Caco-2 (cell line): ENCODE measurements around the gene CDK11A. TPM values are rescaled to one million over a fixed set of nuclear protein-coding genes. Genes with fewer than 3 reads are reported as not detected.
"Not testable (repeated sequence)": the region's sequence is repeated elsewhere in the genome, so short reads cannot be mapped to it uniquely, and the experiment has no call there.

Experiments
- BruUV-seq: library from RNA; stranded (reverse); fragments of 400-500 nt; replicated peaks from 2 replicates; lab custom pipeline; 2021; lab: Mats Ljungman, UMichigan
- CTCF ChIA-PET: fragments of 300-600 bp; sonication (Branson Sonifier 250); formaldehyde crosslinking; loops from one replicate; lab custom pipeline; 2022; ENCODE audit warnings: antibody characterized with exemption; lab: Charles Lee
- POLR2A ChIA-PET: fragments of 300-600 bp; sonication (Branson Sonifier 250); formaldehyde crosslinking; loops from one replicate; lab custom pipeline; 2022; ENCODE audit warnings: antibody characterized with exemption; lab: Charles Lee
- DNase-seq, 2 experiments: peaks; one replicate each; pipeline versions ENCODE4 v3.0.0 to v3.0.0-alpha.2; 2020 to 2022
- H3K27me3 ChIP-seq: replicated peaks from 2 replicates; pipeline ENCODE4 v1.6.0; 2011; ENCODE audit warnings: low read length; ENCODE audit not compliant: control insufficient read depth, insufficient read depth
- H3K36me3 ChIP-seq: 2 replicates; pipeline ENCODE4 v1.5.1; 2011; ENCODE audit warnings: low read length; ENCODE audit not compliant: control insufficient read depth, insufficient read depth
- H3K4me1 ChIP-seq: fragments of 250-450 bp; sonication (Bioruptor Pico); 2 replicates; pipeline ENCODE4 v1.5.1; 2020; ENCODE audit warnings: mild to moderate bottlenecking
- H3K4me3 ChIP-seq: 2 replicates; pipeline ENCODE4 v1.5.1; 2011; ENCODE audit warnings: low read depth, mild to moderate bottlenecking, control low read depth, low read length
- H3K9me3 ChIP-seq: fragments of 250-450 bp; sonication (Bioruptor Pico); 2 replicates; pipeline ENCODE4 v1.5.1; 2020; ENCODE audit warnings: mild to moderate bottlenecking, moderate library complexity
- H3K27ac Mint-ChIP-seq: one replicate; pipeline ENCODE4 v1.8.0; 2022; ENCODE audit warnings: mixed read lengths; ENCODE audit not compliant: unreplicated experiment
- H3K27me3 Mint-ChIP-seq: one replicate; pipeline ENCODE4 v1.8.0; 2022; ENCODE audit warnings: mixed read lengths; ENCODE audit not compliant: insufficient read depth, unreplicated experiment
- H3K36me3 Mint-ChIP-seq: one replicate; pipeline ENCODE4 v1.8.0; 2022; ENCODE audit warnings: mild to moderate bottlenecking, mixed read lengths; ENCODE audit not compliant: insufficient read depth, unreplicated experiment
- H3K4me1 Mint-ChIP-seq: one replicate; pipeline ENCODE4 v1.8.0; 2022; ENCODE audit warnings: low read depth, mixed read lengths; ENCODE audit not compliant: unreplicated experiment
- H3K4me3 Mint-ChIP-seq: one replicate; pipeline ENCODE4 v1.8.0; 2022; ENCODE audit warnings: mild to moderate bottlenecking, moderate library complexity, mixed read lengths; ENCODE audit not compliant: unreplicated experiment
- H3K9me3 Mint-ChIP-seq: one replicate; pipeline ENCODE4 v1.8.0; 2022; ENCODE audit warnings: mixed read lengths; ENCODE audit not compliant: unreplicated experiment
- intact Hi-C: fragments of 100-400 bp; cut with micrococcal nuclease; formaldehyde crosslinking; loops from one replicate; pipeline ENCODE4 v1.10.0; 2022; ENCODE audit not compliant: unreplicated experiment
- total RNA-seq: library from RNA; stranded (reverse); gene quantifications from 2 replicates; pipeline ENCODE4 v1.2.3, GENCODE V29; 2022
- TF ChIP-seq, protein P1 (sequence below), 2 experiments: fragments of 200-600 bp in 1 of 2; IDR thresholded peaks; 1 replicate in 1 of 2; 2 replicates in 1 of 2; pipeline versions ENCODE4 v1.5.1 to v1.8.0; 2011 to 2022; ENCODE audit warnings: antibody characterized with exemption in 1 of 2, control low read depth in 1 of 2, inconsistent platforms in 1 of 2, low read depth in 1 of 2, low read length in 1 of 2, mild to moderate bottlenecking in 1 of 2, moderate library complexity in 1 of 2; ENCODE audit not compliant: insufficient read depth in 1 of 2, severe bottlenecking in 1 of 2, unreplicated experiment in 1 of 2

CDK11A gene
- total RNA-seq, 1 experiment from 2014 or later: 53.7 TPM

DNA sequence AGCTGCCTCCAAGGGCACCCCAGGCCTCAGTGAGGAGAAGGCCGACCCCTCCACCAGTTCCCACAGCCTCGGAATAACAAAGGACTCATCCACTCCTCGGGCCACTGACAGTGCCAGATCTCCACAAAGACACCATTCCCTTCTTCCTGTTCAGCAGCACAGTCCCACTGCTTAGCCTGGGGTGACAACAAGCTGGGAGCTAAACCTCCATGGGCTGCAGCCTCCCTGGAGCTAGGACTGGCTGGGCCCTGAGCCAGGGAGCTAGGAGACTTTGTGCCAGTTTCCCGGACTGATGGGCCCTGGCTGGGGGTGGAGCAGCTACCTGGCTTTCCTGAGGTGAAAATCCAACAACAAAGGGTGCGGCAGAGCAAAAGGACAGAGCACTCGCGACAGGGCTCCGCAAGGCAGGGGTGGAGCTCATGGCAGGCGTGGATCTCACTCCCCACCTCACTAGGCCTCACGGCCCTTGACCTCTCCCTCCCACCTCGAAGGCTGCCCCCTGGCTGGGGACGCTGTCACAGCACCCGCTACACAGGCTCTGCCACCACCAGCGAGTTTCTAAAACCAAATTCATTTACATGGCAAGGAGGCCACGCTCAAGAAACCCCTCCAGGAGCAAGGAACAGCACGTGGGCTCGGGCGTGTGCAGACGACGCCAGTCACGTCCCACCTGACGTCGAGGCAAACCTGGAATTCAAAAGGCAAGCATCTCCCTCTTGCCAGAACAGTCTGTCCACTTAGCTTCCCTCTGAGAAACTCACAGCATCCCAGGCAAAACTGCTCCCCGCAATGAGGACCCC is 45.4 kb downstream of the CDK11A start:
- Histone ChIP-seq H3K36me3 (no peaks in the 10 kb centered on the region), H3K4me3 (no peak overlapping the region), H3K9me3 (no peaks in the 10 kb centered on the region), H3K27me3 (no peaks in the 10 kb centered on the region), H3K4me1 (no peaks in the 10 kb centered on the region)
- TF ChIP-seq, protein P1, sequence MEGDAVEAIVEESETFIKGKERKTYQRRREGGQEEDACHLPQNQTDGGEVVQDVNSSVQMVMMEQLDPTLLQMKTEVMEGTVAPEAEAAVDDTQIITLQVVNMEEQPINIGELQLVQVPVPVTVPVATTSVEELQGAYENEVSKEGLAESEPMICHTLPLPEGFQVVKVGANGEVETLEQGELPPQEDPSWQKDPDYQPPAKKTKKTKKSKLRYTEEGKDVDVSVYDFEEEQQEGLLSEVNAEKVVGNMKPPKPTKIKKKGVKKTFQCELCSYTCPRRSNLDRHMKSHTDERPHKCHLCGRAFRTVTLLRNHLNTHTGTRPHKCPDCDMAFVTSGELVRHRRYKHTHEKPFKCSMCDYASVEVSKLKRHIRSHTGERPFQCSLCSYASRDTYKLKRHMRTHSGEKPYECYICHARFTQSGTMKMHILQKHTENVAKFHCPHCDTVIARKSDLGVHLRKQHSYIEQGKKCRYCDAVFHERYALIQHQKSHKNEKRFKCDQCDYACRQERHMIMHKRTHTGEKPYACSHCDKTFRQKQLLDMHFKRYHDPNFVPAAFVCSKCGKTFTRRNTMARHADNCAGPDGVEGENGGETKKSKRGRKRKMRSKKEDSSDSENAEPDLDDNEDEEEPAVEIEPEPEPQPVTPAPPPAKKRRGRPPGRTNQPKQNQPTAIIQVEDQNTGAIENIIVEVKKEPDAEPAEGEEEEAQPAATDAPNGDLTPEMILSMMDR (IDR thresholded peaks at IDR 0.05; ENCODE audit: insufficient read depth in 1 of 2, low read depth in 1 of 2, low read length in 1 of 2, severe bottlenecking in 1 of 2, unreplicated experiment in 1 of 2): no peak
- Mint-ChIP-seq H3K4me3 (no peak overlapping the region), H3K27ac (no peak overlapping the region), H3K36me3 (peaks cover 14% of the 10 kb centered on the region), H3K4me1 (no peaks in the 10 kb centered on the region), H3K9me3 (no peaks in the 10 kb centered on the region), H3K27me3 (no peaks in the 10 kb centered on the region)
- BruUV-seq: no TSS peak
- CTCF ChIA-PET: no interaction called here
- intact Hi-C loops: no loop called here
- DNase-seq: no peak
- POLR2A ChIA-PET: no interaction called here

DNA sequence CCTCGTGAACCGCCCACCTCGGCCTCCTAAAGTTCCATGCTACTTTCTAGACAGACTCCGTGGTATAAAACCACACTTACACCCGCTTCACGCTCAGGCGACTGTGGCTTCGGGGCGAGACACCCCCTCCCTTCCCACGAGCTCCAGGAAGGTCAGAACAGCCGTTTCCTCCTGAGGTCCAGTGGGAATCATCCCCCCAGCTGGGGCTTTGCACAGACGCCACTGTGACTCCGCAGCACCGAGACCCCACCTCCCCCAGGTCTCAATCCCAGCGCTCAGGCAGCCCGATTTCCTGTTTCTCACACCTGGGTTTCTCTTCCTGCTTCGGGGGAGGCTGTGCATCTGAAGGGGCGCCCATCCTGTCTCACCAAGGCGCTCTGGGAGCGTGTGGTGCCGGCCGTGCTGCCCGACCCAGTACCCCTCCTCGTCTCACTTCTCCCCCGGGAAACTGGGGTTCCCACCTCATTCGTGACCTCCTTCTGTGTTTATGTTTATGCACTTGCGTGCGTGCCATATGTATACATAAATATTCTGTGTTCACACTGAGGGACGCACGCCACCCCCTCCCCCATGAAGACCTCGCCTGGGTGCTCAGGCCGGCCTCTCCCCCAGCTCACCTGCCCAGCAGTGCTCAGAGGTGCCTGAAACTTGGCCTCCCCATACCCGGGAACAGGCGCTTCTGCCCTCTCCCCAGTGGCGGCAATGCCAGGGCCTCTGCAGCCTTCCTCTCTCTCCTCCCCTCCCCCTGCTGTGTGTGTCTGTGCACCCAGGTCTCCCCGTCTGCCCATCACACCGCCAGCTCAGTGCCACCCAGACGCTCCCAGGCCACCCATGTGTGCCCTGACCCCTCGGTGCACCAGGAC is 46.2 kb downstream of the CDK11A start:
- no peak overlapping the region for H3K27ac Mint-ChIP-seq

DNA sequence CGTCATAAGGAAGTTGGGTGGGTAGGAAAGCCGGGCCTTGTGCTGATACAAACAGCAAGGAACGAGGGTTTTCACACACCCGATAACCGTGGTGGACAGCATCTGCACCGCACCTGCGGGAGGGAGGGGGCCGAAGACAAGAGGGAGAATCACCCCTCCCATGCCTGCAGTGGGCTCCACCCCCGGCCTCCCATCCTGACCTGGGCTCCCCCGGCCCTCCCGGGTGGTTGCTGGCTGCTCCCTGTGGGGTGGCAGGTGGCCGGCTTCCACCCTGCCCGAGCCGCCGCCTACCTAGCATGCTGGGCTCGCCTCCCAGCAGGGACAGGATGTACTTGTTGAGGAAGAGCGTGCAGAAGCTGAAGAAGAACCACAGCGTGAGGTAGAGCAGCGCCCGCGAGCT is 48.1 kb downstream of the CDK11A start:
- not testable (repeated sequence) for BruUV-seq

More for the DNA sequence above, 46.2 kb downstream of the CDK11A start:
- peaks cover 14% of the 10 kb centered on the region for H3K36me3 Mint-ChIP-seq
- no peaks in the 10 kb centered on the region for H3K27me3 ChIP-seq
- no TSS peak for BruUV-seq
- no peak overlapping the region for H3K4me3 Mint-ChIP-seq
- no peaks in the 10 kb centered on the region for H3K9me3 Mint-ChIP-seq
- DNase-seq: no peak
- no peaks in the 10 kb centered on the region for H3K36me3 ChIP-seq
- ChIA-PET POLR2A (no interaction called here), CTCF (no interaction called here)
- no peak overlapping the region for H3K4me3 ChIP-seq
- H3K4me1 ChIP-seq: no peaks in the 10 kb centered on the region
- no peaks in the 10 kb centered on the region for H3K4me1 Mint-ChIP-seq
- H3K27me3 Mint-ChIP-seq: no peaks in the 10 kb centered on the region
- TF ChIP-seq, protein P1 (IDR thresholded peaks at IDR 0.05; ENCODE audit: insufficient read depth in 1 of 2, low read depth in 1 of 2, low read length in 1 of 2, severe bottlenecking in 1 of 2, unreplicated experiment in 1 of 2): no peak
- intact Hi-C loops: no loop called here
- no peaks in the 10 kb centered on the region for H3K9me3 ChIP-seq

DNA sequence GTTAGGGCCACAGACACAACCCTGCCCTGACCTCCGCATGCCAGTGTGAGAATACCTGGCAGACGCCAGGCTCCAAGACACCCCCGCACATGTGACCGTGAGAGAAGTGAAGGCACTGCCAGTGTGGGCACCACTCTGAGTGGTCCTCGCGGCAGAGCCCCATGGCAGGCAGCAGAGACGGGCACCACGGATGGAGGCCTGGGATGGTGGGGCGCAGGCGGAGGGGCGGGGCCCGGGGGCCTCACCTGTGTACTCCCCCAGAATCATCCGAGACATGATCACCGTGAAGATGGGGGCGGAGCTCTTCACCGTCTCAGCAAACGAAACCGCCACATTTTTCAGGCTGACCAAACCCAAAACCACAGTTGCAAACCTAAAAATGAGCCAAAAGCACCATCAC is 48.9 kb downstream of the CDK11A start:
- CTCF ChIA-PET, H3K36me3 ChIP-seq, H3K4me3 Mint-ChIP-seq, H3K4me1 Mint-ChIP-seq, H3K27me3 Mint-ChIP-seq, DNase-seq, H3K9me3 Mint-ChIP-seq, H3K4me1 ChIP-seq, H3K27me3 ChIP-seq, H3K9me3 ChIP-seq, intact Hi-C loops, POLR2A ChIA-PET, H3K4me3 ChIP-seq, BruUV-seq, H3K27ac Mint-ChIP-seq: not testable (repeated sequence)
- H3K36me3 Mint-ChIP-seq: peaks cover 24% of the 10 kb centered on the region

More for the DNA sequence above, 48.1 kb downstream of the CDK11A start:
- peaks cover 18% of the 10 kb centered on the region for H3K36me3 Mint-ChIP-seq
- H3K27me3 Mint-ChIP-seq, H3K4me3 Mint-ChIP-seq, CTCF ChIA-PET, intact Hi-C loops, H3K27me3 ChIP-seq, DNase-seq, H3K27ac Mint-ChIP-seq, H3K9me3 Mint-ChIP-seq, H3K4me1 Mint-ChIP-seq, H3K4me1 ChIP-seq, H3K9me3 ChIP-seq, H3K4me3 ChIP-seq, POLR2A ChIA-PET, H3K36me3 ChIP-seq: not testable (repeated sequence)

DNA sequence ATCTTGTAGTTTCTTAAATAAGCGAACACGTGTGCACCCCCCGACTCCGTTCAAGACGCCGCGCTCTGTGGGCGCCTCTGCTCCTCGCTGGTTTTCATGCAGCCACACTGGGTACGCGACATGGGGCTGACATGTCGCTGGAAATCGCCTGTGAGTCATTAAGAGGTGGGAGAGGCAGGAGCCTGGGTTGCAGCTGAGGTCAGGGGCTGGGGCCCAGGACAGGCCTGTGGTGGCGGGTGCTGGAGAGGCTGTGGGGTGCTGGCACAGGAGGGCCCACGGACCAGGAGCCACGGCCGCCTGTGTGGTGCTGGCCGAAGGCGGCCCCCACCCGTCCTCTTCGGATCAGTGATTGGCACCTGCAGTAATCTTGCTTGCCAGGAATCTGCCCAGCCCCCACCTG is 49.4 kb downstream of the CDK11A start:
- CTCF ChIA-PET, H3K4me3 Mint-ChIP-seq, DNase-seq, H3K27me3 ChIP-seq, H3K9me3 Mint-ChIP-seq, H3K27ac Mint-ChIP-seq, H3K4me1 Mint-ChIP-seq, BruUV-seq, intact Hi-C loops, H3K4me3 ChIP-seq, H3K27me3 Mint-ChIP-seq, H3K4me1 ChIP-seq, H3K36me3 ChIP-seq, POLR2A ChIA-PET, H3K9me3 ChIP-seq: not testable (repeated sequence)
- peaks cover 24% of the 10 kb centered on the region for H3K36me3 Mint-ChIP-seq
